NCI-H748 (cell line): Measurements from ENCODE around the gene ERGIC1.
"Not testable (repeated sequence)": the region's sequence is repeated elsewhere in the genome, so short reads cannot be mapped to it uniquely, and the experiment has no call there.

ENCODE experiments used
- DNase-seq: peaks from one replicate; lab custom pipeline; 2025; ENCODE audit not compliant: unreplicated experiment; lab: John Stamatoyannopoulos, UW

ERGIC1 gene

GRCh38 chr5:172846249-172846648 lies 12.2 kb downstream of the ERGIC1 start:
- no peak for DNase-seq

GRCh38 chr5:172846677-172847076 lies 12.6 kb downstream of the ERGIC1 start:
- DNase-seq, result no peak

DNA sequence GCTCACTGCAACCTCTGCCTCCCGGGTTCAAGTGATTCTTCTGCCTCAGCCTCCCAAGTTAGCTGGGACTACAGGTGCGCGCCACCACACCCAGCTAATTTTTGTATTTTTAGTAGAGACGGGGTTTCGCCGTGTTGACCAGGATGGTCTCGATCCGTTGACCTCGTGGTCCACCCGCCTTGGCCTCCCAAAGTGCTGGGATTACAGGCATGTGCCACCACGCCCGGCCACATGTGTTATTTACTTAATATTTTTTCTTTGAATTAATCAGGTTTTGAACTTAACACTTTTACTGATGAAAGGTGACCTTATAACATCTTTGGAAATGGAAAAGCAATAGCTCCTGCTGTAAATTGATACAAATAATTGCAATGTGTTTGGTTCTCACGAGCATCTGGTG lies 13.5 kb downstream of the ERGIC1 start:
- DNase-seq, result not testable (repeated sequence)

- no peak for DNase-seq
These were observed 14.4 kb downstream of the ERGIC1 start for GRCh38 chr5:172848419-172848818.

GRCh38 chr5:172849606-172850453 lies 15.8 kb downstream of the ERGIC1 start:
- DNase-seq, result no peak

GRCh38 chr5:172850454-172850797 lies 16.4 kb downstream of the ERGIC1 start:
- no peak for DNase-seq

DNA sequence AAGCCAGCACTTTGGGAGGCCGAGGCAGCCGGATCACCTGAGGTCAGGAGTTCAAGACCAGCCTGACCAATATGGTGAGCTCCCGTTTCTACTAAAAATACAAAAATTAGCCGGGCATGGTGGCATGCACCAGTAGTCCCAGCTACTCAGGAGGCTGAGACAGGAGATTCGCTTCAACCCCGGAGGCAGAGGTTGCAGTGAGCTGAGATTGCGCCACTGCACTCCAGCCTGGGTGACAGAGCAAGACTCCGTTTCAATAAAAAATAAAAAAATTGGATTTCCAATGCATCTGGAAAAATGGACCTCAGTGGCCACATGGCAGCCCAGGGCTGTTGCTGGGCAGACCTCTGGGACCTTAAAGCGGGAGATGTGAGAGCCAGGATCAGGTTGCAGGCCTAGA lies 17.2 kb downstream of the ERGIC1 start:
- not testable (repeated sequence) for DNase-seq

GRCh38 chr5:172852490-172853354 lies 18.7 kb downstream of the ERGIC1 start:
- no peak for DNase-seq

DNA sequence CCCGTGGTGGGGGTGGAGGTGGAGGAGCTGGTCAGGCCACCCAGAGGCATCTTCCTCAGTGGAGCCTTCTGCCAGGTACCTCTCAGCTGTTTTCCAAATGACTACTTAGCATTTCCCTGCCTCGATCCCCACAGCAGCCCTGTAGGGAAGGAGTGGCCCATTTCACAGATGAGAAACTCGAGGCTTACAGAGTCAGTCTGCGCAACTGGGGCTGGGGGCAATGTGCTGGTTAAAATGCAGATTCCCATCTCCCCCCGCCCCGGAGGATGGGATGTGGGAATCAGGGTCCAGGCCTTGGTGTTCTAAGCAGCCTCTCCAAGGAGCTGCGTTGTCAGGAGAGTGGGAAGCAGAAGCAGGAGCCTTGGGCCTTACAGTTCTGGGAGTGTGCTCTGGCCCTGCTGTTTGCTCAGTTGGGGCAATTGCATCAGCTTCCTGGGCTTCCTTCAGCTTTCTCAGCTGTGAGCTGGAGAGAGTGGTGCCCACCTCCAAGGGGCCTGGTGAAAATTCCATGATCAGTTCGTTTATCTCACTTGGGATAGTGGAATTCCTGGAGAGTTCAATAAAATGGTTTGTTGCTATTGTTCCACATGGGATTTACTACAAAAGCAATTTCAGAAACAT lies 19.4 kb downstream of the ERGIC1 start:
- no peak for DNase-seq

GRCh38 chr5:172854451-172854871 lies 20.4 kb downstream of the ERGIC1 start:
- no peak for DNase-seq

- no peak for DNase-seq
These were observed 20.9 kb downstream of the ERGIC1 start for GRCh38 chr5:172854971-172855370.

GRCh38 chr5:172855597-172856292 lies 21.7 kb downstream of the ERGIC1 start:
- no peak for DNase-seq

- DNase-seq, result no peak
These were observed 22.3 kb downstream of the ERGIC1 start for GRCh38 chr5:172856336-172856735.

- no peak for DNase-seq
These were observed 23.9 kb downstream of the ERGIC1 start for GRCh38 chr5:172857982-172858381.

DNA sequence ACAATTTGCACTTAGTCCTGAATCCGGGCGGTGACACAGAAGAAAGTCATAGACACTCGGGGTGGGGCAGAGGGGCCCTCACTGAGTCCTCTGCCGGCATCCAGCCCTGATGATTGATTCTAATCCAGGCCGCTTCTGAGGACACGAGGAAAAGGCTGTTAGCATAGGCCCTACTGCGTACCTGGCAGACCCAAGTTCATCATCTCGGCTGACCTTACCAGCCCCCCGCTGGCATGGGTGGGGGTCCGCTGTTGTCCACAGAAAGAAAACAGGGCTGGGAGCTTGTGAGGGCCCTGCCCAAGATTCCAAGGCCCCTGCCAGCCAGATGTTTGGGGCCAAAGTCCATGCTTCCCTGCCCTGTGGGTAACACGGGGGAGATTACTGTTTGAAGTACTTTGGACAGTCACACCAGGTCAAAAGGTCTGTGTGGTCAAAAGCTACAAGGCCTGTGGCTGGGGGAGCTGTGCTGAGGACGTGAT lies 24.5 kb downstream of the ERGIC1 start:
- no peak for DNase-seq

- DNase-seq, result no peak
These were observed 25.1 kb downstream of the ERGIC1 start for GRCh38 chr5:172858990-172859811.

DNA sequence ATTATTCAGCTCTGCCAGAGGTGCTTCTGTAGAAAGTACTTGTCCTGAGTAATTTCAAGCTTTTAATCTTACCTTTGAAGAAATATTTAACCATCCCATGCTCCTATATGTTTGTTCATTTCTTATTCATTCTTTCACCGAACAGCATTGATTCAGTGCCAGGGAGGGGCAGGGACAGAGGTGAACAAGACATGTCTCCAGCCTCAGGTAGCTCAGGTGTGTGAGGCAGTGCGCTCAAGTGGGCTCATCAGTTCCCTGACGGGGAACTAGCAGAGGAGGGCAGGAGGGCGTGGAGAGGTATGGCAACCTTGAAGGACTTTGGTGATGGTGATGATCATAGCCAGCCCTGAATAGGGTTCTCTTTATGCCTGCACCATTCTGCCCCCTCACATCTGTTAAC lies 25.9 kb downstream of the ERGIC1 start:
- no peak for DNase-seq

- no peak for DNase-seq
These were observed 26.7 kb downstream of the ERGIC1 start for GRCh38 chr5:172860520-172861443.

DNA sequence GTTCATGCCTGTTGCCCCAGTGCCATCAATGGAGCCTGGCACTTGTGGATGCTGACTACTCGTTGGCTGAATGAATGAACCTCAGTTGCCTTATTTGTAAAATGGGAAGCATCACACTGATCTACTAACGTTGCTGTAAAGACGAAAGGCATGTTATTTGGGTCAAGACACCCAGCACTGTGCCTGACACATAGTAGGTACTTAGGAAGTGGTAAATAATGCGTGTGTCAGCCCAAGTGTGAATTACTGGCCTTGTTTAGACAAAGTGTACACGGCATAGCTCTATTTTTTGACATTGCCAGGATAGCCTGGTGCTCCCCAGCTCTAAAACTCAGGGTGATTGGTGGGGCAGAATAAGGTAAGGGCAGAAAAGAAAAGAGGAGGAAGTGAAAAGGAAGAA lies 27.4 kb downstream of the ERGIC1 start:
- no peak for DNase-seq
